H1 (cell line): ENCODE measurements around the gene TMEM139. TPM values are rescaled to one million over a fixed set of nuclear protein-coding genes. Genes with fewer than 3 reads are reported as not detected.
"Not testable (repeated sequence)": the region's sequence is repeated elsewhere in the genome, so short reads cannot be mapped to it uniquely, and the experiment has no call there.

Experiments
- CTCF ChIA-PET: fragments of 300-600 bp; sonication (Branson Sonifier 250); formaldehyde crosslinking; loops from one replicate; lab custom pipeline; 2021; ENCODE audit not compliant: partially characterized antibody; lab: Charles Lee
- POLR2A ChIA-PET: fragments of 300-600 bp; sonication (Branson Sonifier 250); formaldehyde crosslinking; loops from one replicate; lab custom pipeline; 2021; ENCODE audit warnings: inconsistent platforms; ENCODE audit not compliant: partially characterized antibody; lab: Charles Lee
- DNase-seq, 2 experiments: peaks; one replicate each; pipeline versions ENCODE4 v3.0.0 to v3.0.0-alpha.2; 2010 to 2022; ENCODE audit warnings: low spot score in 2 of 2, low read depth in 1 of 2, mixed read lengths in 1 of 2
- FAIRE-seq: peaks from 2 replicates; lab custom pipeline; 2011; peaks lifted over from hg19 to GRCh38; lab: Jason Lieb, UNC
- H2AFZ ChIP-seq: 2 replicates; pipeline ENCODE4 v1.8.1; 2012; ENCODE audit warnings: low read length, inconsistent platforms
- H2AK5ac ChIP-seq: 2 replicates; pipeline ENCODE4 v1.6.1; 2013; ENCODE audit warnings: low read depth, low read length
- H2BK120ac ChIP-seq: replicated peaks from 2 replicates; pipeline ENCODE3; 2013; ENCODE audit warnings: low read depth, low read length, inconsistent platforms
- H2BK12ac ChIP-seq: 2 replicates; pipeline ENCODE4 v1.6.1; 2013; ENCODE audit warnings: low read depth, low read length
- H2BK15ac ChIP-seq: 2 replicates; pipeline ENCODE4 v1.6.1; 2013; ENCODE audit warnings: low read length
- H2BK20ac ChIP-seq: 2 replicates; pipeline ENCODE4 v1.6.1; 2013; ENCODE audit warnings: low read length
- H2BK5ac ChIP-seq: 2 replicates; pipeline ENCODE4 v1.6.1; 2013; ENCODE audit warnings: low read depth, low read length
- H3K14ac ChIP-seq: 2 replicates; pipeline ENCODE4 v1.6.1; 2013; ENCODE audit warnings: inconsistent platforms; ENCODE audit not compliant: insufficient read length
- H3K18ac ChIP-seq: 2 replicates; pipeline ENCODE4 v1.6.1; 2013; ENCODE audit warnings: low read length; ENCODE audit errors: extremely low read depth
- H3K23ac ChIP-seq: 2 replicates; pipeline ENCODE4 v1.6.1; 2013; ENCODE audit warnings: inconsistent platforms; ENCODE audit not compliant: insufficient read length
- H3K23me2 ChIP-seq: 2 replicates; pipeline ENCODE4 v1.6.1; 2013; ENCODE audit warnings: low read depth, low read length
- H3K27ac ChIP-seq: 2 replicates; pipeline ENCODE4 v1.6.1; 2011; ENCODE audit warnings: low read depth, low read length, inconsistent platforms
- H3K27me3 ChIP-seq, 4 experiments: replicated peaks in 1 of 4; 1 replicate in 1 of 4; 2 replicates in 3 of 4; pipeline versions ENCODE4 v1.6.1 to v1.8.1; 2011 to 2013; ENCODE audit warnings: low read length in 3 of 4, mild to moderate bottlenecking in 3 of 4, inconsistent platforms in 2 of 4, mixed read lengths in 2 of 4, moderate library complexity in 1 of 4; ENCODE audit not compliant: control insufficient read depth in 3 of 4, insufficient read depth in 3 of 4; ENCODE audit errors: extremely low read depth in 1 of 4
- H3K36me3 ChIP-seq, 4 experiments: 2 replicates each; pipeline versions ENCODE4 v1.6.1 to v1.8.1; 2011 to 2013; ENCODE audit warnings: mild to moderate bottlenecking in 4 of 4, low read length in 3 of 4, moderate library complexity in 2 of 4, control low read depth in 1 of 4, inconsistent platforms in 1 of 4; ENCODE audit not compliant: insufficient read depth in 4 of 4, control insufficient read depth in 2 of 4
- H3K4ac ChIP-seq: replicated peaks from 2 replicates; pipeline ENCODE3; 2013; ENCODE audit warnings: low read length, low read depth, mixed read lengths, inconsistent platforms; ENCODE audit not compliant: insufficient read length
- H3K4me1 ChIP-seq, 4 experiments: replicated peaks in 1 of 4; 1 replicate in 1 of 4; 2 replicates in 3 of 4; pipeline versions ENCODE4 v1.6.1 to v1.8.1; 2011 to 2013; ENCODE audit warnings: low read length in 3 of 4, inconsistent platforms in 2 of 4, mixed read lengths in 1 of 4; ENCODE audit not compliant: insufficient read depth in 4 of 4, control insufficient read depth in 3 of 4
- H3K4me2 ChIP-seq, 2 experiments: 2 replicates each; pipeline versions ENCODE4 v1.6.1 to v1.8.1; 2011 to 2013; ENCODE audit warnings: low read depth in 2 of 2, low read length in 2 of 2, control low read depth in 1 of 2, inconsistent platforms in 1 of 2, mild to moderate bottlenecking in 1 of 2; ENCODE audit not compliant: insufficient read depth in 1 of 2
- H3K4me3 ChIP-seq, 4 experiments: fragments of 200-600, 300-600 bp in 1 of 4; sonication (generic), shearing (Covaris generic), sonication (Bioruptor Twin) in 1 of 4; 2 replicates each; pipeline versions ENCODE4 v1.5.1 to v1.8.1; 2011 to 2016; ENCODE audit warnings: low read length in 4 of 4, low read depth in 3 of 4, control low read depth in 2 of 4, inconsistent platforms in 2 of 4, mild to moderate bottlenecking in 2 of 4, mixed read lengths in 1 of 4, moderate library complexity in 1 of 4; ENCODE audit not compliant: insufficient read depth in 2 of 4; ENCODE audit errors: extremely low read depth in 1 of 4
- H3K56ac ChIP-seq: replicated peaks from 2 replicates; pipeline ENCODE3; 2013; ENCODE audit warnings: low read depth, mild to moderate bottlenecking, mixed read lengths, low read length, inconsistent platforms; ENCODE audit not compliant: insufficient read length
- H3K79me1 ChIP-seq: 2 replicates; pipeline ENCODE4 v1.6.1; 2013; ENCODE audit warnings: low read depth, low read length, control low read depth
- H3K79me2 ChIP-seq, 2 experiments: 2 replicates each; pipeline versions ENCODE4 v1.6.1 to v1.8.1; 2012 to 2013; ENCODE audit warnings: low read length in 2 of 2, mild to moderate bottlenecking in 2 of 2, inconsistent platforms in 1 of 2; ENCODE audit not compliant: insufficient read depth in 2 of 2, control insufficient read depth in 1 of 2
- H3K9ac ChIP-seq, 4 experiments: replicated peaks in 1 of 4; 1 replicate in 1 of 4; 2 replicates in 3 of 4; pipeline versions ENCODE4 v1.6.1 to v1.8.1; 2011 to 2013; ENCODE audit warnings: low read depth in 3 of 4, low read length in 3 of 4, control low read depth in 2 of 4, mild to moderate bottlenecking in 2 of 4, moderate library complexity in 2 of 4, inconsistent platforms in 1 of 4; ENCODE audit errors: extremely low read depth in 1 of 4
- H3K9me3 ChIP-seq, 2 experiments: 2 replicates each; pipeline versions ENCODE4 v1.6.1 to v1.8.1; 2012 to 2013; ENCODE audit warnings: mild to moderate bottlenecking in 2 of 2, moderate library complexity in 2 of 2, control low read depth in 1 of 2, inconsistent platforms in 1 of 2, low read depth in 1 of 2, low read length in 1 of 2, mixed read lengths in 1 of 2; ENCODE audit not compliant: insufficient read depth in 2 of 2
- H4K20me1 ChIP-seq, 2 experiments: replicated peaks in 1 of 2; 2 replicates each; pipeline versions ENCODE3 to v1.8.1; 2011 to 2013; ENCODE audit warnings: inconsistent platforms in 2 of 2, low read length in 2 of 2, mild to moderate bottlenecking in 1 of 2; ENCODE audit not compliant: insufficient read depth in 2 of 2, control insufficient read depth in 1 of 2
- H4K5ac ChIP-seq: 2 replicates; pipeline ENCODE4 v1.6.1; 2013; ENCODE audit warnings: low read length, low read depth, mixed read lengths, inconsistent platforms; ENCODE audit not compliant: insufficient read length
- H4K8ac ChIP-seq: 2 replicates; pipeline ENCODE4 v1.8.0; 2013; ENCODE audit warnings: mild to moderate bottlenecking, moderate library complexity, low read length, inconsistent platforms; ENCODE audit not compliant: insufficient read depth; ENCODE audit errors: extremely low read depth
- H4K91ac ChIP-seq: replicated peaks from 2 replicates; pipeline ENCODE3; 2013; ENCODE audit warnings: low read length, mixed read lengths, inconsistent platforms; ENCODE audit not compliant: insufficient read length
- ASH2L ChIP-seq: fragments of 200-600, 300-600 bp; sonication (generic); IDR thresholded peaks from one replicate; pipeline ENCODE4 v1.7.1; 2017; ENCODE audit warnings: low read length
- CBX8 ChIP-seq: fragments of 300-800, 300-1000 bp; sonication (generic); IDR thresholded peaks from 2 replicates; pipeline ENCODE4 v1.7.1; 2016; ENCODE audit warnings: low read depth, low read length, borderline replicate concordance
- PHF8 ChIP-seq: fragments of 200-600 bp; sonication (generic); conservative IDR thresholded peaks from 2 replicates; pipeline ENCODE4 v1.7.1; 2012; ENCODE audit warnings: low read depth, mild to moderate bottlenecking, inconsistent platforms, low read length, moderate library complexity
- POLR2A ChIP-seq, 2 experiments: IDR thresholded peaks; 1 replicate in 1 of 2; 2 replicates in 1 of 2; pipeline ENCODE4 v1.6.1; 2011; ENCODE audit warnings: low read depth in 2 of 2, low read length in 2 of 2, mild to moderate bottlenecking in 2 of 2; ENCODE audit errors: control extremely low read depth in 1 of 2
- RBBP5 ChIP-seq: IDR thresholded peaks from 2 replicates; pipeline ENCODE4 v1.7.1; 2012; ENCODE audit warnings: low read depth, mild to moderate bottlenecking, inconsistent platforms, low read length, moderate library complexity, borderline replicate concordance
- SIRT6 ChIP-seq: IDR thresholded peaks from one replicate; pipeline ENCODE4 v1.7.1; 2012; ENCODE audit warnings: low read length, inconsistent platforms
- WGBS, 2 experiments: shearing (Covaris generic) in 1 of 2; methylation state at CpG; one replicate each; pipeline versions ENCODE4 v1.1.6 to v1.1.7; 2013 to 2015; ENCODE audit warnings: low lambda C conversion rate in 2 of 2, mixed read lengths in 2 of 2, inconsistent platforms in 1 of 2, low coverage in 1 of 2, missing lambda C conversion rate in 1 of 2; ENCODE audit not compliant: insufficient replicate concordance in 2 of 2, insufficient coverage in 1 of 2, insufficient read length in 1 of 2; ENCODE audit errors: extremely low coverage in 1 of 2, missing lambda C conversion rate in 1 of 2; 5-methylcytosine and 5-hydroxymethylcytosine counted together
- polyA plus RNA-seq, 7 experiments: library from polyadenylated mRNA; depleted of rRNA in 3 of 7; stranded (reverse) in 5 of 7; unstranded in 2 of 7; fragments of >200 nt in 5 of 7; fragments of 200-250 nt in 2 of 7; gene quantifications; 1 replicate in 5 of 7; 2 replicates in 1 of 7; 4 replicates in 1 of 7; pipeline versions ENCODE4 v1.2.1 to v1.2.3, GENCODE V29; 2011 to 2013; ENCODE audit warnings: missing spikeins in 2 of 7, mixed read lengths in 2 of 7
- total RNA-seq: library from RNA; stranded (reverse); fragmentation: NEBNext Ultra II Directional; extraction: Animal tissue kit (Norgen Biotek cat#: 25700); gene quantifications from 2 replicates; pipeline ENCODE4 v1.2.1, GENCODE V29; 2021
- TF ChIP-seq, protein P1 (sequence below): IDR thresholded peaks from 2 replicates; pipeline ENCODE4 v1.6.1; 2012; ENCODE audit warnings: inconsistent platforms

TMEM139 gene
- total and polyA plus RNA-seq, 2 of the 8 experiments (the other 6 are each of a cell fraction or from before 2014, with no cell fraction given), result 3.2 to 6.7 TPM

DNA sequence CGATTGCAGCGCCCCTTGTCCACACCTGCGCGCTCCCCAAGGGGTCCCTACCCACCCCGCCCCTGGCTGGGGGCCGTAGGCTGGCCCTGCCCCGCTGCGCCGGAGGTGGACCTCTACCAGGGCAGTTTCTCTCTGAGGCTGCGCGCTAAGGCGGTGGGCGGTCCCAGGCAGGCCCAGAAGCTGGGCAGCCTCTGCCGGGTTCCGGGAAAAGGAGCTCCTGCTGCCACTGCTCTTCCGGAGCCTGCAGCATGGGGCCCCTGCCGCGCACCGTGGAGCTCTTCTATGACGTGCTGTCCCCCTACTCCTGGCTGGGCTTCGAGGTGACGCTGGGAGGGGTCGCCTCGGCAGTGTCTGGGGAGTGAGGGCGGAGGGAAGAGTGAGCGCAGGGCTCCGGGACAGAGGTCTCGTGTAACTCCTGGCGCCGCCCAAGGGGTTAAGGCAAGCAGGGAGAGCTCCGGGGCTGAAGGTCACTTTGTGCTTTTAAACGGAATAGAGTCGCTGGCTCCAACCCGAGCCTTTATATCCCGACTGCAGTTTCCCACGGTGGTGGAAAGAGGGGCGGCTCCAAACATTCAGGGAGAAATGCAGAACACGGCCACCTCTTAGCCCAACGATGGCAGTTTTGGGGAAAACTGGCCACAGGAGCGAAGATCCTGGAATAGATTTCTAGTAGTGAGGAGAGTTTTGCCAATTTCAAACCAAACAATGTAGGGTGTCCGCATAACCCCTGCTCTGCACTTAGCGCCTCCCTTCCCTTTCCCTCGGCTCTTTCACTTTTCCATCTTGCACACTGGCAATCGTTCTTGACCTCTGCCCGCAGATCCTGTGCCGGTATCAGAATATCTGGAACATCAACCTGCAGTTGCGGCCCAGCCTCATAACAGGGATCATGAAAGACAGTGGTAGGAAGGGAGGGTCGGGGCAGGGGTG lies 21.2 kb upstream of the TMEM139 start, which contains the start of gene GSTK1 (continued):
- TF ChIP-seq, protein P1, sequence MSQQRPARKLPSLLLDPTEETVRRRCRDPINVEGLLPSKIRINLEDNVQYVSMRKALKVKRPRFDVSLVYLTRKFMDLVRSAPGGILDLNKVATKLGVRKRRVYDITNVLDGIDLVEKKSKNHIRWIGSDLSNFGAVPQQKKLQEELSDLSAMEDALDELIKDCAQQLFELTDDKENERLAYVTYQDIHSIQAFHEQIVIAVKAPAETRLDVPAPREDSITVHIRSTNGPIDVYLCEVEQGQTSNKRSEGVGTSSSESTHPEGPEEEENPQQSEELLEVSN, result 0 out of 2 replicates have a peak, but pooled peaks have one; percentile 22
- peak; percentile 50 for TF ChIP-seq RBBP5
- TF ChIP-seq POLR2A (IDR thresholded peaks at IDR 0.05; ENCODE audit: control extremely low read depth in 1 of 2, low read depth in 2 of 2, low read length in 2 of 2), result peak in 1 of 2 experiments; percentile 59; a peak in 2 of 3 replicates
- no peak for TF ChIP-seq CBX8
- peak; percentile 53; the same call in 1 of the 2 replicates for TF ChIP-seq PHF8
- TF ChIP-seq SIRT6, result no peak
- TF ChIP-seq ASH2L, result peak; percentile 63

DNA sequence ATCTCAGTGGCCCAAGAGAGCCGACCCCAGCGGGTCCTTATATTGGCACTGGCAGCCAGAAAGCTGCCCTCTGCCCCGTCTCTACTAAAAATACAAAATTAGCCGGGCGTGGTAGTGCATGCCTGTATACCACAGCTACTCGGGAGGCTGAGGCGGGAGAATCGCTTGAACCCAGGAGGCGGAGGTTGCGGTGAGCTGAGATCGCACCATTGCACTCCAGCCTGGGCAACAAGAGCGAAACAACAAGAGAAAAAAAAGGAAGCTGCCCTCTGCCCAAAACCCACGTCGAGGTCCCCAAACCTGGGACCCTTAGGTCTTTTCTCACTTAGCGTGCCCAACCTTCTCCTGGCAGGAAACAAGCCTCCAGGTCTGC lies 20.6 kb upstream of the TMEM139 start:
- not testable (repeated sequence) for H3K27ac ChIP-seq, H3K79me2 ChIP-seq, FAIRE-seq, H4K5ac ChIP-seq, H3K79me1 ChIP-seq, H3K4ac ChIP-seq, H3K9ac ChIP-seq, H3K9me3 ChIP-seq, H3K27me3 ChIP-seq, H2BK5ac ChIP-seq, H3K23me2 ChIP-seq, H2BK15ac ChIP-seq, H3K23ac ChIP-seq, H2BK20ac ChIP-seq, H3K18ac ChIP-seq, H3K56ac ChIP-seq, H4K91ac ChIP-seq, H4K8ac ChIP-seq, H3K14ac ChIP-seq, H3K4me1 ChIP-seq, DNase-seq, H2BK120ac ChIP-seq, H3K36me3 ChIP-seq, H2AFZ ChIP-seq, H2BK12ac ChIP-seq, H2AK5ac ChIP-seq, H4K20me1 ChIP-seq
- 90% methylated on average over 14 of the region's 15 CpGs; no CpG with 5 or more reads in 1 of the 2 experiments for WGBS, 2 experiments
- peak overlapping the region; percentile 80 to 92 for H3K4me2 ChIP-seq
- ChIA-PET POLR2A (interaction anchor here (1.1 to 2.4 kb wide), 3 partner anchors 16 to 24 kb away, joined by 3 to 8 read pairs (median 6); partner anchors contain the start of gene CASP2), CTCF (interaction anchor here (0.6 to 3.5 kb wide), 11 partner anchors 9 to 803 kb away, joined by 3 to 20 read pairs (median 3); no protein-coding TSS in a partner anchor)
- peak overlapping the region in 1 of 4 experiments; percentile 89; a peak in 2 of 8 replicates for H3K4me3 ChIP-seq
